HEK293 (cell line): ENCODE data around the gene EGR1.

Experiments
- EGR2 ChIP-seq: fragments of 450-650 bp; formaldehyde crosslinking; IDR thresholded peaks from 2 replicates; pipeline ENCODE4 v1.5.1; 2016; ENCODE audit warnings: low read depth, missing biosample characterization, missing genetic modification characterization
- HOXA7 ChIP-seq: sonication (generic); formaldehyde crosslinking; IDR thresholded peaks from 2 replicates; pipeline ENCODE4 v1.8.1; 2022; ENCODE audit warnings: missing genetic modification reagents, borderline replicate concordance
- KLF1 ChIP-seq: fragments of 450-650 bp; formaldehyde crosslinking; IDR thresholded peaks from 2 replicates; pipeline ENCODE4 v1.5.1; 2016; ENCODE audit warnings: missing biosample characterization, missing genetic modification characterization
- KLF16 ChIP-seq: fragments of 450-650 bp; formaldehyde crosslinking; IDR thresholded peaks from 2 replicates; pipeline ENCODE4 v1.5.1; 2017; ENCODE audit warnings: missing biosample characterization, missing genetic modification characterization
- SCRT1 ChIP-seq: fragments of 450-650 bp; formaldehyde crosslinking; IDR thresholded peaks from 2 replicates; pipeline ENCODE4 v1.5.1; 2016; ENCODE audit warnings: missing biosample characterization, missing genetic modification characterization, borderline replicate concordance
- ZBTB17 ChIP-seq: fragments of 450-650 bp; formaldehyde crosslinking; IDR thresholded peaks from 2 replicates; pipeline ENCODE4 v1.5.1; 2016; ENCODE audit warnings: missing biosample characterization, missing genetic modification characterization
- ZNF211 ChIP-seq: fragments of 450-650 bp; formaldehyde crosslinking; IDR thresholded peaks from 2 replicates; pipeline ENCODE4 v1.5.1; 2016; ENCODE audit warnings: low read depth, missing biosample characterization, missing genetic modification characterization
- ZNF214 ChIP-seq: fragments of 450-650 bp; formaldehyde crosslinking; IDR thresholded peaks from 2 replicates; pipeline ENCODE4 v1.5.1; 2017; ENCODE audit warnings: missing biosample characterization, mild to moderate bottlenecking, missing genetic modification characterization, borderline replicate concordance
- ZNF221 ChIP-seq: fragments of 450-650 bp; formaldehyde crosslinking; IDR thresholded peaks from 2 replicates; pipeline ENCODE4 v1.5.1; 2017; ENCODE audit warnings: missing biosample characterization, missing genetic modification characterization, borderline replicate concordance
- ZNF24 ChIP-seq: fragments of 450-650 bp; formaldehyde crosslinking; IDR thresholded peaks from 2 replicates; pipeline ENCODE4 v1.5.1; 2016; ENCODE audit warnings: missing biosample characterization, missing genetic modification characterization
- ZNF341 ChIP-seq: fragments of 450-650 bp; formaldehyde crosslinking; IDR thresholded peaks from 2 replicates; pipeline ENCODE4; 2016; ENCODE audit warnings: low read depth, missing biosample characterization, missing genetic modification characterization
- ZNF555 ChIP-seq: fragments of 450-650 bp; formaldehyde crosslinking; conservative IDR thresholded peaks from 2 replicates; pipeline ENCODE4 v1.5.1; 2017; ENCODE audit warnings: missing biosample characterization, mild to moderate bottlenecking, missing genetic modification characterization, inconsistent platforms
- ZNF664 ChIP-seq: fragments of 450-650 bp; formaldehyde crosslinking; IDR thresholded peaks from 2 replicates; pipeline ENCODE4 v1.5.1; 2016; ENCODE audit warnings: missing biosample characterization, missing genetic modification characterization
- ZXDB ChIP-seq: fragments of 450-650 bp; formaldehyde crosslinking; IDR thresholded peaks from 2 replicates; pipeline ENCODE4 v1.5.1; 2016; ENCODE audit warnings: missing biosample characterization, missing genetic modification characterization
- TF ChIP-seq, protein P1 (sequence below): fragments of 450-650 bp; IDR thresholded peaks from 2 replicates; pipeline ENCODE4 v1.5.1; 2018; ENCODE audit warnings: missing biosample characterization, mild to moderate bottlenecking, missing genetic modification characterization
- TF ChIP-seq, protein P2 (sequence below): fragments of 450-650 bp; formaldehyde crosslinking; IDR thresholded peaks from 2 replicates; pipeline ENCODE4 v1.5.1; 2016; ENCODE audit warnings: missing biosample characterization, missing genetic modification characterization
- TF ChIP-seq, protein P3 (sequence below): fragments of 450-650 bp; formaldehyde crosslinking; IDR thresholded peaks from 2 replicates; pipeline ENCODE4 v1.5.1; 2016; ENCODE audit warnings: missing biosample characterization, missing genetic modification characterization
- TF ChIP-seq, protein P4 (sequence below): fragments of 450-650 bp; formaldehyde crosslinking; conservative IDR thresholded peaks from 2 replicates; pipeline ENCODE4 v1.5.1; 2016; ENCODE audit warnings: low read depth, missing biosample characterization, missing genetic modification characterization
- TF ChIP-seq, protein P5 (sequence below): fragments of 450-650 bp; formaldehyde crosslinking; IDR thresholded peaks from 2 replicates; pipeline ENCODE4 v1.5.1; 2017; ENCODE audit warnings: missing biosample characterization, missing genetic modification characterization

The EGR1 gene

DNA sequence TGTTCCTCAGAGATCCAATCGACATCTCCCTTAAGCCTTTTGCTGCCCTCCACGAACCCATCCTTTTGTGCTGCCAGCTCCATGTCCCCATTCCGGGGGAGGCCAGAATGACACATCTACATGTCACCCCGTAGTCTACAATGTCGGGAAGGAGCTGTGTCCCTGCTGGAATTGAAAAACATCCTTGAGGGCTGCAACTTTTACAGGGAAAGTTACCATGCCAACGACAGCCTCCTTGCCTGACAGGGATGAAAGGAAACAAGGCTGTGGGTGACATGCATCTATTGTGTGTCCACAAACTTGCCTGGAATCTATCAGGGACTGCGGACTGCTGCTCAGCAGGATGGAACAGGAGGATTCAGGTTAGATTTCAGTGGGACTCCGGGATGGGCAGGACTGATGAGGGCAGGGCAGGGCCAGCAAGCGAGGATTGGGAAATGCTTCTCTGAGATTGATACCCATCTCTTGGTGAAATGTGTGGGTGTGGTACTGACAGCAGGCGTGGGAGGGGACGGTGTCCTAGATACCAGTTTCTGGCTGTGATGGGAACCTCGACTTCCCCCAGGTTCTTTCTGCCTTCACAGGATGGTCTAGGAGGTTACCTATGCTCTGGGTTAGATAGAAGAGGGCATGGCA, 25.5 kb downstream of the EGR1 start (continued):
- TF ChIP-seq, protein P1, sequence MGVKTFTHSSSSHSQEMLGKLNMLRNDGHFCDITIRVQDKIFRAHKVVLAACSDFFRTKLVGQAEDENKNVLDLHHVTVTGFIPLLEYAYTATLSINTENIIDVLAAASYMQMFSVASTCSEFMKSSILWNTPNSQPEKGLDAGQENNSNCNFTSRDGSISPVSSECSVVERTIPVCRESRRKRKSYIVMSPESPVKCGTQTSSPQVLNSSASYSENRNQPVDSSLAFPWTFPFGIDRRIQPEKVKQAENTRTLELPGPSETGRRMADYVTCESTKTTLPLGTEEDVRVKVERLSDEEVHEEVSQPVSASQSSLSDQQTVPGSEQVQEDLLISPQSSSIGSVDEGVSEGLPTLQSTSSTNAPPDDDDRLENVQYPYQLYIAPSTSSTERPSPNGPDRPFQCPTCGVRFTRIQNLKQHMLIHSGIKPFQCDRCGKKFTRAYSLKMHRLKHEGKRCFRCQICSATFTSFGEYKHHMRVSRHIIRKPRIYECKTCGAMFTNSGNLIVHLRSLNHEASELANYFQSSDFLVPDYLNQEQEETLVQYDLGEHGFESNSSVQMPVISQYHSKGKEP (tag by site-specific recombination) = no peak
- TF ChIP-seq ZNF24 = no peak
- no peak for TF ChIP-seq KLF16 (tag by site-specific recombination)
- peak; percentile 54 for TF ChIP-seq EGR2 (tag by site-specific recombination)
- no peak for TF ChIP-seq ZNF214
- peak; percentile 63 for TF ChIP-seq ZBTB17 (tag by site-specific recombination)
- TF ChIP-seq, protein P2, sequence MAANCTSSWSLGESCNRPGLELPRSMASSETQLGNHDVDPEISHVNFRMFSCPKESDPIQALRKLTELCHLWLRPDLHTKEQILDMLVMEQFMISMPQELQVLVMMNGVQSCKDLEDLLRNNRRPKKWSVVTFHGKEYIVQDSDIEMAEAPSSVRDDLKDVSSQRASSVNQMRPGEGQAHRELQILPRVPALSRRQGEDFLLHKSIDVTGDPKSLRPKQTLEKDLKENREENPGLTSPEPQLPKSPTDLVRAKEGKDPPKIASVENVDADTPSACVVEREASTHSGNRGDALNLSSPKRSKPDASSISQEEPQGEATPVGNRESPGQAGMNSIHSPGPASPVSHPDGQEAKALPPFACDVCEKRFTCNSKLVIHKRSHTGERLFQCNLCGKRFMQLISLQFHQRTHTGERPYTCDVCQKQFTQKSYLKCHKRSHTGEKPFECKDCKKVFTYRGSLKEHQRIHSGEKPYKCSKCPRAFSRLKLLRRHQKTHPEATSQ (tag by site-specific recombination) = no peak
- TF ChIP-seq ZNF221 (tag by site-specific recombination) = no peak
- TF ChIP-seq ZNF341 (tag by site-specific recombination) = no peak
- no peak for TF ChIP-seq ZNF664 (tag by site-specific recombination)
- no peak for TF ChIP-seq ZNF555
- no peak for TF ChIP-seq ZXDB (tag by site-specific recombination)
- TF ChIP-seq, protein P3, sequence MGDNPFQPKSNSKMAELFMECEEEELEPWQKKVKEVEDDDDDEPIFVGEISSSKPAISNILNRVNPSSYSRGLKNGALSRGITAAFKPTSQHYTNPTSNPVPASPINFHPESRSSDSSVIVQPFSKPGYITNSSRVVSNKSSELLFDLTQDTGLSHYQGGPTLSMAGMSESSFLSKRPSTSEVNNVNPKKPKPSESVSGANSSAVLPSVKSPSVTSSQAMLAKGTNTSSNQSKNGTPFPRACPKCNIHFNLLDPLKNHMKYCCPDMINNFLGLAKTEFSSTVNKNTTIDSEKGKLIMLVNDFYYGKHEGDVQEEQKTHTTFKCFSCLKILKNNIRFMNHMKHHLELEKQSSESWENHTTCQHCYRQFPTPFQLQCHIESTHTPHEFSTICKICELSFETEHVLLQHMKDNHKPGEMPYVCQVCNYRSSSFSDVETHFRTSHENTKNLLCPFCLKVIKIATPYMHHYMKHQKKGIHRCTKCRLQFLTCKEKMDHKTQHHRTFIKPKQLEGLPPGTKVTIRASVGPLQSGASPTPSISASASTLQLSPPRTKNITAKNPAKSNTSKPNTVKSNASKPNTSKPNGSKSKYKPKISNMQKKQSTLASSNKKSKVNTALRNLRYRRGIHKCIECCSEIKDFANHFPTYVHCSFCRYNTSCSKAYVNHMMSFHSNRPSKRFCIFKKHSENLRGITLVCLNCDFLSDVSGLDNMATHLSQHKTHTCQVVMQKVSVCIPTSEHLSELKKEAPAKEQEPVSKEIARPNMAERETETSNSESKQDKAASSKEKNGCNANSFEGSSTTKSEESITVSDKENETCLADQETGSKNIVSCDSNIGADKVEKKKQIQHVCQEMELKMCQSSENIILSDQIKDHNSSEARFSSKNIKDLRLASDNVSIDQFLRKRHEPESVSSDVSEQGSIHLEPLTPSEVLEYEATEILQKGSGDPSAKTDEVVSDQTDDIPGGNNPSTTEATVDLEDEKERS (tag by site-specific recombination) = no peak
- TF ChIP-seq, protein P4, sequence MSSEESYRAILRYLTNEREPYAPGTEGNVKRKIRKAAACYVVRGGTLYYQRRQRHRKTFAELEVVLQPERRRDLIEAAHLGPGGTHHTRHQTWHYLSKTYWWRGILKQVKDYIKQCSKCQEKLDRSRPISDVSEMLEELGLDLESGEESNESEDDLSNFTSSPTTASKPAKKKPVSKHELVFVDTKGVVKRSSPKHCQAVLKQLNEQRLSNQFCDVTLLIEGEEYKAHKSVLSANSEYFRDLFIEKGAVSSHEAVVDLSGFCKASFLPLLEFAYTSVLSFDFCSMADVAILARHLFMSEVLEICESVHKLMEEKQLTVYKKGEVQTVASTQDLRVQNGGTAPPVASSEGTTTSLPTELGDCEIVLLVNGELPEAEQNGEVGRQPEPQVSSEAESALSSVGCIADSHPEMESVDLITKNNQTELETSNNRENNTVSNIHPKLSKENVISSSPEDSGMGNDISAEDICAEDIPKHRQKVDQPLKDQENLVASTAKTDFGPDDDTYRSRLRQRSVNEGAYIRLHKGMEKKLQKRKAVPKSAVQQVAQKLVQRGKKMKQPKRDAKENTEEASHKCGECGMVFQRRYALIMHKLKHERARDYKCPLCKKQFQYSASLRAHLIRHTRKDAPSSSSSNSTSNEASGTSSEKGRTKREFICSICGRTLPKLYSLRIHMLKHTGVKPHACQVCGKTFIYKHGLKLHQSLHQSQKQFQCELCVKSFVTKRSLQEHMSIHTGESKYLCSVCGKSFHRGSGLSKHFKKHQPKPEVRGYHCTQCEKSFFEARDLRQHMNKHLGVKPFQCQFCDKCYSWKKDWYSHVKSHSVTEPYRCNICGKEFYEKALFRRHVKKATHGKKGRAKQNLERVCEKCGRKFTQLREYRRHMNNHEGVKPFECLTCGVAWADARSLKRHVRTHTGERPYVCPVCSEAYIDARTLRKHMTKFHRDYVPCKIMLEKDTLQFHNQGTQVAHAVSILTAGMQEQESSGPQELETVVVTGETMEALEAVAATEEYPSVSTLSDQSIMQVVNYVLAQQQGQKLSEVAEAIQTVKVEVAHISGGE (tag by site-specific recombination) = no peak
- no peak for TF ChIP-seq SCRT1
- peak; percentile 10; the same call in 1 of the 2 replicates for TF ChIP-seq KLF1
- TF ChIP-seq ZNF211 = no peak
- TF ChIP-seq HOXA7 (CRISPR knock-in tag) = no peak
- TF ChIP-seq, protein P5, sequence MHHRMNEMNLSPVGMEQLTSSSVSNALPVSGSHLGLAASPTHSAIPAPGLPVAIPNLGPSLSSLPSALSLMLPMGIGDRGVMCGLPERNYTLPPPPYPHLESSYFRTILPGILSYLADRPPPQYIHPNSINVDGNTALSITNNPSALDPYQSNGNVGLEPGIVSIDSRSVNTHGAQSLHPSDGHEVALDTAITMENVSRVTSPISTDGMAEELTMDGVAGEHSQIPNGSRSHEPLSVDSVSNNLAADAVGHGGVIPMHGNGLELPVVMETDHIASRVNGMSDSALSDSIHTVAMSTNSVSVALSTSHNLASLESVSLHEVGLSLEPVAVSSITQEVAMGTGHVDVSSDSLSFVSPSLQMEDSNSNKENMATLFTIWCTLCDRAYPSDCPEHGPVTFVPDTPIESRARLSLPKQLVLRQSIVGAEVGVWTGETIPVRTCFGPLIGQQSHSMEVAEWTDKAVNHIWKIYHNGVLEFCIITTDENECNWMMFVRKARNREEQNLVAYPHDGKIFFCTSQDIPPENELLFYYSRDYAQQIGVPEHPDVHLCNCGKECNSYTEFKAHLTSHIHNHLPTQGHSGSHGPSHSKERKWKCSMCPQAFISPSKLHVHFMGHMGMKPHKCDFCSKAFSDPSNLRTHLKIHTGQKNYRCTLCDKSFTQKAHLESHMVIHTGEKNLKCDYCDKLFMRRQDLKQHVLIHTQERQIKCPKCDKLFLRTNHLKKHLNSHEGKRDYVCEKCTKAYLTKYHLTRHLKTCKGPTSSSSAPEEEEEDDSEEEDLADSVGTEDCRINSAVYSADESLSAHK (tag by site-specific recombination) = no peak
